ENCODE results near the gene DYNLT2B. TPM values are rescaled to one million over a fixed set of nuclear protein-coding genes. Genes with fewer than 3 reads are reported as not detected.

DYNLT2B gene
- polyA plus RNA-seq, 1 donor (not counting 4 experiments of a cell fraction or from before 2014, with no cell fraction given) = 40.0 TPM

GRCh38 chr3:196260784-196261183, 57.3 kb downstream of the DYNLT2B start:
- H3K36me3 ChIP-seq (ENCODE audit: control insufficient read depth in 2 of 2, extremely low read depth in 1 of 2, insufficient read depth in 2 of 2, low read length in 2 of 2) = peaks cover 4 to 13% of the 10 kb centered on the region in 2 experiments
- no peaks in the 10 kb centered on the region for H4K20me1 ChIP-seq (ENCODE audit: control insufficient read depth, extremely low read depth, insufficient read depth, low read length)
- H3K9ac ChIP-seq (ENCODE audit: control insufficient read depth, extremely low read depth, insufficient read depth, low read length) = no peak overlapping the region
- no peak for DNase-seq (ENCODE audit: low read depth, low spot score)
- no peaks in the 10 kb centered on the region for H3K9me3 ChIP-seq (ENCODE audit: control insufficient read depth, low read depth, low read length)
- H3K4me3 ChIP-seq (ENCODE audit: control insufficient read depth in 2 of 3, extremely low read depth in 1 of 3, insufficient read depth in 2 of 3, low read depth in 1 of 3, low read length in 3 of 3) = no peak overlapping the region
- peaks cover 38% of the 10 kb centered on the region for H3K79me2 ChIP-seq (ENCODE audit: control insufficient read depth, insufficient read depth, low read length)
- dilution Hi-C loops (cut with MboI; ENCODE audit: extremely low pct_ligation_motif_present, low sequenced_read_pairs) = loop anchor here (25.0 kb wide), 1 partner anchor 252 kb away; the partner anchor contains the start of genes RNF168 and SMCO1
- no peak for FAIRE-seq
- H3K4me2 ChIP-seq (ENCODE audit: control insufficient read depth, extremely low read depth, insufficient read depth, low read depth, low read length) = no peak overlapping the region
- H3K4me1 ChIP-seq (ENCODE audit: control insufficient read depth, extremely low read depth, insufficient read depth, low read length) = no peaks in the 10 kb centered on the region
- H3K9me1 ChIP-seq (ENCODE audit: control insufficient read depth, extremely low read depth, insufficient read depth, low read length) = no peaks in the 10 kb centered on the region
- H3K27ac ChIP-seq (ENCODE audit: control insufficient read depth, insufficient read depth, low read length) = no peak overlapping the region
- H2AFZ ChIP-seq (ENCODE audit: control insufficient read depth, low read length) = no peak overlapping the region
- H3K27me3 ChIP-seq (ENCODE audit: control insufficient read depth, extremely low read depth, insufficient read depth, low read length) = no peaks in the 10 kb centered on the region
- TF ChIP-seq, protein P1, sequence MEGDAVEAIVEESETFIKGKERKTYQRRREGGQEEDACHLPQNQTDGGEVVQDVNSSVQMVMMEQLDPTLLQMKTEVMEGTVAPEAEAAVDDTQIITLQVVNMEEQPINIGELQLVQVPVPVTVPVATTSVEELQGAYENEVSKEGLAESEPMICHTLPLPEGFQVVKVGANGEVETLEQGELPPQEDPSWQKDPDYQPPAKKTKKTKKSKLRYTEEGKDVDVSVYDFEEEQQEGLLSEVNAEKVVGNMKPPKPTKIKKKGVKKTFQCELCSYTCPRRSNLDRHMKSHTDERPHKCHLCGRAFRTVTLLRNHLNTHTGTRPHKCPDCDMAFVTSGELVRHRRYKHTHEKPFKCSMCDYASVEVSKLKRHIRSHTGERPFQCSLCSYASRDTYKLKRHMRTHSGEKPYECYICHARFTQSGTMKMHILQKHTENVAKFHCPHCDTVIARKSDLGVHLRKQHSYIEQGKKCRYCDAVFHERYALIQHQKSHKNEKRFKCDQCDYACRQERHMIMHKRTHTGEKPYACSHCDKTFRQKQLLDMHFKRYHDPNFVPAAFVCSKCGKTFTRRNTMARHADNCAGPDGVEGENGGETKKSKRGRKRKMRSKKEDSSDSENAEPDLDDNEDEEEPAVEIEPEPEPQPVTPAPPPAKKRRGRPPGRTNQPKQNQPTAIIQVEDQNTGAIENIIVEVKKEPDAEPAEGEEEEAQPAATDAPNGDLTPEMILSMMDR (optimal IDR thresholded peaks at IDR 0.05 in 1 of 3, IDR thresholded peaks at IDR 0.05 in 1 of 3, conservative IDR thresholded peaks at IDR 0.05 in 1 of 3; ENCODE audit: extremely low read depth in 1 of 3, insufficient read depth in 2 of 3, low read length in 3 of 3) = no peak
- no peak for TF ChIP-seq EZH2 (IDR thresholded peaks at IDR 0.05; ENCODE audit: low read length)

DNA sequence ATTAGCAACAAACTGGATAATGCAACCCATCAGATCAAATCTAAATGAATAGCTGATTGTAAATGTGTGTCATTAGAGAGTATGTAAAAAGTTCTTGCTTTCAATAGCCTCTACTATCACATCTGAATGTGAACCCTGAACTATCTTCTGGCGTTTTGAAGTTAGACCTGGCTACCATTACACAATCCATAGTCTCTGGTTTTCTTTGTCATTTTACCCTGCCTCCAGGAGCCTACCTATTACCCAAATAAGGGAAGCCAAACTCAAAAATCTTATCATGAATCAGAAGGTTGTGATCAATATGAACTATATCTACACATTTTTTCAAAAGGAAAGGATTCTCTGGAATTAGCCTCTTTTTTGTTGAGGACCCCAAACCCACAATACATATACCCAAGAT, 62.3 kb downstream of the DYNLT2B start:
- H3K27me3 ChIP-seq (ENCODE audit: control insufficient read depth, extremely low read depth, insufficient read depth, low read length) = no peaks in the 10 kb centered on the region
- DNase-seq (ENCODE audit: low read depth, low spot score) (no peak), FAIRE-seq (no peak)
- peaks cover 4 to 15% of the 10 kb centered on the region in 2 experiments for H3K36me3 ChIP-seq (ENCODE audit: control insufficient read depth in 2 of 2, extremely low read depth in 1 of 2, insufficient read depth in 2 of 2, low read length in 2 of 2)
- no peak overlapping the region for H3K4me2 ChIP-seq (ENCODE audit: control insufficient read depth, extremely low read depth, insufficient read depth, low read depth, low read length)
- H3K9me1 ChIP-seq (ENCODE audit: control insufficient read depth, extremely low read depth, insufficient read depth, low read length) = no peaks in the 10 kb centered on the region
- dilution Hi-C loops (cut with MboI; ENCODE audit: extremely low pct_ligation_motif_present, low sequenced_read_pairs) = loop anchor here (25.0 kb wide), 1 partner anchor 257 kb away; the partner anchor contains the start of genes RNF168 and SMCO1
- no peak overlapping the region for H3K4me3 ChIP-seq (ENCODE audit: control insufficient read depth in 2 of 3, extremely low read depth in 1 of 3, insufficient read depth in 2 of 3, low read depth in 1 of 3, low read length in 3 of 3)
- no peaks in the 10 kb centered on the region for H4K20me1 ChIP-seq (ENCODE audit: control insufficient read depth, extremely low read depth, insufficient read depth, low read length)
- TF ChIP-seq, protein P1 (optimal IDR thresholded peaks at IDR 0.05 in 1 of 3, IDR thresholded peaks at IDR 0.05 in 1 of 3, conservative IDR thresholded peaks at IDR 0.05 in 1 of 3; ENCODE audit: extremely low read depth in 1 of 3, insufficient read depth in 2 of 3, low read length in 3 of 3) = no peak
- no peak for TF ChIP-seq EZH2 (IDR thresholded peaks at IDR 0.05; ENCODE audit: low read length)
- H3K9me3 ChIP-seq (ENCODE audit: control insufficient read depth, low read depth, low read length) = no peaks in the 10 kb centered on the region
- H2AFZ ChIP-seq (ENCODE audit: control insufficient read depth, low read length) = no peak overlapping the region
- H3K79me2 ChIP-seq (ENCODE audit: control insufficient read depth, insufficient read depth, low read length) = peaks cover 12% of the 10 kb centered on the region
- no peak overlapping the region for H3K9ac ChIP-seq (ENCODE audit: control insufficient read depth, extremely low read depth, insufficient read depth, low read length)
- H3K27ac ChIP-seq (ENCODE audit: control insufficient read depth, insufficient read depth, low read length) = no peak overlapping the region
- H3K4me1 ChIP-seq (ENCODE audit: control insufficient read depth, extremely low read depth, insufficient read depth, low read length) = no peaks in the 10 kb centered on the region

All from keratinocyte (primary cell).